Ovary (tissue), 9 donors: Measurements from ENCODE around the gene TSPOAP1. TPM values are rescaled to one million over a fixed set of nuclear protein-coding genes. Genes with fewer than 3 reads are reported as not detected.

Experiments
- DNase-seq, 5 donors: peaks; one replicate each; pipeline ENCODE4 v3.0.0-alpha.2; 2019 to 2020
- H3K27ac ChIP-seq, 2 donors: fragments of 200-600 bp; one replicate each; pipeline versions ENCODE4 v1.5.1 to v1.8.0; 2019 to 2022
- H3K27me3 ChIP-seq: fragments of 200-600 bp; one replicate; pipeline ENCODE4 v1.8.0; 2022
- H3K36me3 ChIP-seq: fragments of 200-600 bp; sonication (generic); one replicate; pipeline ENCODE4 v1.5.1; 2019
- H3K4me1 ChIP-seq: one replicate; pipeline ENCODE4 v1.8.1; 2013; ENCODE audit warnings: mild to moderate bottlenecking, moderate library complexity; ENCODE audit not compliant: insufficient read depth
- H3K4me3 ChIP-seq: fragments of 200-600 bp; sonication (generic); one replicate; pipeline ENCODE4 v1.5.1; 2017
- H3K9me3 ChIP-seq, 2 donors: fragments of 200-600 bp in 1 of 2; sonication (generic) in 1 of 2; one replicate each; pipeline versions ENCODE4 v1.5.1 to v1.8.1; 2013 to 2019; ENCODE audit warnings: mild to moderate bottlenecking in 1 of 2, moderate library complexity in 1 of 2
- CTCF ChIP-seq, 3 donors: fragments of 450-650 bp in 2 of 3; fragments of 200-600 bp in 1 of 3; IDR thresholded peaks; one replicate each; pipeline versions ENCODE4 v1.5.1 to v1.8.0; 2016 to 2022; ENCODE audit warnings: antibody characterized with exemption in 3 of 3, mild to moderate bottlenecking in 1 of 3
- EP300 ChIP-seq: sonication (generic); formaldehyde crosslinking; IDR thresholded peaks from one replicate; pipeline ENCODE4 v1.6.1; 2017; ENCODE audit warnings: antibody characterized with exemption
- POLR2A ChIP-seq: fragments of 450-650 bp; IDR thresholded peaks from one replicate; pipeline ENCODE4 v1.6.1; 2017; ENCODE audit warnings: antibody characterized with exemption, mild to moderate bottlenecking, moderate library complexity
- WGBS, 3 donors: extraction: QIAGEN DNeasy Blood & Tissue Kit in 1 of 3; methylation state at CpG; one replicate each; pipeline versions ENCODE4 v1.1.5 to v1.1.7; 2013 to 2017; 5-methylcytosine and 5-hydroxymethylcytosine counted together
- intact Hi-C, 4 donors: fragments of 100-400 bp; cut with DNase I; formaldehyde crosslinking; loops; one replicate each; pipeline versions ENCODE4 v1.11.0 to v1.15.1; 2022 to 2023
- polyA plus RNA-seq, 2 donors: library from polyadenylated mRNA; stranded (reverse); fragments of 200-250 nt in 1 of 2; fragments of 350-450 nt in 1 of 2; fragmentation: Illumina TruSeq in 1 of 2; extraction: RNeasy Lipid Tissue Mini Kit (QIAGEN cat#74804) in 1 of 2; gene quantifications; one replicate each; pipeline ENCODE4 v1.2.3, GENCODE V29; 2013 to 2014
- total RNA-seq, 7 donors: library from RNA; depleted of rRNA in 2 of 7; stranded (reverse); fragments of >200 nt in 2 of 7; fragmentation: NEBNext Ultra II Directional in 3 of 7; extraction: Animal tissue kit (Norgen Biotek cat#: 25700) in 3 of 7; gene quantifications; one replicate each; pipeline versions ENCODE4 v1.1.0 to v1.2.4, GENCODE V29; 2016 to 2023
- donor health status: DM: no; HTN: no; CAD: no; lungs with moderate emphysema.
- donor health status: DM: no; HTN: no; CAD: no.
- donor health status: Bipolar disorder and iron deficiency.
- donor health status: DM: yes; HTN: yes; CAD: no.
- donor health status: DM: no; HTN: no; CAD: no.
- donor health status: DM: yes; HTN: yes; CAD: no.

Gene TSPOAP1
- total and polyA plus RNA-seq, 9 donors: 8.3 to 49.1 (median 37.5) TPM

- TF ChIP-seq POLR2A (no peak), CTCF (IDR thresholded peaks at IDR 0.05) (no peak), EP300 (no peak)
- no peak overlapping the region for H3K27ac ChIP-seq
- H3K27me3 ChIP-seq: no peaks in the 10 kb centered on the region
- intact Hi-C loops: no loop called here
- H3K4me3 ChIP-seq: no peak overlapping the region
- H3K4me1 ChIP-seq: no peaks in the 10 kb centered on the region
- WGBS, 3 donors: 82 to 86% (median 82%) methylated on average over 9 of the region's 9 CpGs
- DNase-seq: no peak
- no peaks in the 10 kb centered on the region for H3K36me3 ChIP-seq
- no peaks in the 10 kb centered on the region for H3K9me3 ChIP-seq
Observed at GRCh38 chr17:58302919-58303585, 25.5 kb downstream of the TSPOAP1 start.

- Histone ChIP-seq H3K4me3 (no peak overlapping the region), H3K36me3 (no peaks in the 10 kb centered on the region), H3K27ac (no peak overlapping the region), H3K9me3 (no peaks in the 10 kb centered on the region), H3K27me3 (no peaks in the 10 kb centered on the region), H3K4me1 (no peaks in the 10 kb centered on the region)
- 87 to 97% (median 90%) methylated on average over 8 to 9 of the region's 9 CpGs for WGBS, 3 donors
- no peak for TF ChIP-seq EP300
- no peak for TF ChIP-seq CTCF (IDR thresholded peaks at IDR 0.05)
- no peak for TF ChIP-seq POLR2A
- no peak for DNase-seq
- intact Hi-C loops: no loop called here
Observed at GRCh38 chr17:58302171-58302918, 26.2 kb downstream of the TSPOAP1 start.

GRCh38 chr17:58301504-58302150 lies 27.0 kb downstream of the TSPOAP1 start:
- intact Hi-C loops: no loop called here
- Histone ChIP-seq H3K9me3 (no peaks in the 10 kb centered on the region), H3K4me3 (no peak overlapping the region), H3K27ac (no peak overlapping the region), H3K4me1 (no peaks in the 10 kb centered on the region), H3K27me3 (no peaks in the 10 kb centered on the region), H3K36me3 (no peaks in the 10 kb centered on the region)
- WGBS, 3 donors: 81 to 85% (median 83%) methylated on average over 16 of the region's 16 CpGs
- DNase-seq: no peak
- TF ChIP-seq POLR2A (no peak), CTCF (IDR thresholded peaks at IDR 0.05) (no peak), EP300 (no peak)

GRCh38 chr17:58300336-58300735 lies 28.3 kb downstream of the TSPOAP1 start:
- intact Hi-C loops: no loop called here
- Histone ChIP-seq H3K27me3 (no peaks in the 10 kb centered on the region), H3K36me3 (no peaks in the 10 kb centered on the region), H3K4me3 (no peak overlapping the region), H3K4me1 (no peaks in the 10 kb centered on the region), H3K9me3 (no peaks in the 10 kb centered on the region), H3K27ac (no peak overlapping the region)
- TF ChIP-seq EP300: no peak
- TF ChIP-seq POLR2A: no peak
- TF ChIP-seq CTCF (IDR thresholded peaks at IDR 0.05): no peak
- 83 to 85% (median 85%) methylated on average over 6 of the region's 6 CpGs for WGBS, 3 donors
- DNase-seq: no peak
